NCI-H2196 treated with DMSO at 0.1 percent for 48 hours (cell line): ENCODE data around the gene SLC34A3.
A peak's percentile ranks its signal among the peaks of the same experiment; 100 is the strongest.

ENCODE experiments used
- DNase-seq: peaks from one replicate; lab custom pipeline; 2025; ENCODE audit not compliant: unreplicated experiment; lab: John Stamatoyannopoulos, UW

SLC34A3 gene

GRCh38 chr9:137217276-137218211 lies 13.2 kb upstream of the SLC34A3 start:
- peak; percentile 84 for DNase-seq

DNA sequence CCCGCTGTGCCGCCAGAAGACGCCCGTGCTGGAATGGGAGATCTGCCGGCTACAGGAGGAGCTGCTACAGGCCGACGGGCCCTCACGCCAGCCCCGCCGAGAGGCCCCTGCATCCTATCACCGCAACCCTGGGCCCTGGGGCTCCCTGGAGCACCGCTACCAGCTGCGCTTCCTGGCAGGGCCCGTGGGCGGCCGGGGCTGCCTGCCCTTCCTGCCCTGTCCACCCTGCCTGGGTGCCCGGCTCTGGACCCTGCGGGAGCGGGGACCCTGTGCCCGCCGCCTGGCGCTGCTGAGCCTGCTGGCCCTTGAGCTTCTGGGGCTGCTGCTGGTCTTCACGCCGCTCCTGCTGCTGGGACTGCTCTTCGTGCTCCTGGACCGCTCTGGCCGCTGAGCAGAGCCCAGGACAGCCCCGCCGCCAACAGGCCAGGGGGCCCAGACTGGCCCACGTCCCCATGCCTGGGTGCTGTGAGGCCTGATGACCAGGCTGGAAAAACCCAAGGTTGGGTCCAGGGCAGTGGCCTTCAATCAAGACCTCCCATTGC lies 12.4 kb upstream of the SLC34A3 start:
- DNase-seq, result no peak

GRCh38 chr9:137218754-137219271 lies 11.9 kb upstream of the SLC34A3 start:
- DNase-seq, result peak; percentile 55

GRCh38 chr9:137219757-137220316 lies 10.9 kb upstream of the SLC34A3 start:
- DNase-seq, result no peak

DNA sequence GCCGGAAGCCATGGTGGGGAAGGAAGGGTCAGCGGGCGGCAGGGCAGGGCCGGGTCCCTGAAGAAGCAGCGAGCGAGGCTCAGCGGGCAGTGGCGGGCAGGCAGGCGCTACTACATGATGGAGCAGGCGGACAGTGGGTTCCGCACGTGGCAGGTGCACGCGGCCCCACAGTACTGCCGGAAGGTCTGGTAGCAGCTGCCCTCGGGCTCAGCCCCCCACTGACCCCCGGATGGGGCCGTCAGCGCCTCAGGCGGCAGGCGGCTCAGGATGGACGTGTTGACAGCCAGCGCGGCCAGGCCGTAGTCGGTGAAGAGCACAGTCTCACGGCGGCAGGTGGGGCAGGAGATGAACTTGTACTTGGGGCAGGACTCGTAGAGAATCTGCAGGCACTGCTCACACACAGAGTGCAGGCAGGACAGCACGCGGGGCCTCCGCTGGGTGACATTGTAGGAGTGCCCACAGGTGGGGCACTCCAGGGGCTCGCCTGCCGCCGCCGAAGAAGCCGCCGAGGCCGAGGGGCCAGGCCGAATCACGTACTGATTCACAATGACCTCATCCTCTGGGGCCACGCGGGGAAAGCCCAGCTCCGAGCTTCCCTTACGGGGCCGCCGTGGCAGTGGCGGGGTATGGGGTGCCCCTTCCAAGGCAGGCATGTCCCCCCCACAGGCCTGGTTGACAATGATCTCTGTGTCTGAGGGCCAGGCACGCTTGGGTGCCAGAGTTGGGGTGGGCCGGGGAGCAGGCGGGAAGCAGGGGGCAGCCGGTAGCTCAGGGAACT lies 10.2 kb upstream of the SLC34A3 start:
- no peak for DNase-seq

DNA sequence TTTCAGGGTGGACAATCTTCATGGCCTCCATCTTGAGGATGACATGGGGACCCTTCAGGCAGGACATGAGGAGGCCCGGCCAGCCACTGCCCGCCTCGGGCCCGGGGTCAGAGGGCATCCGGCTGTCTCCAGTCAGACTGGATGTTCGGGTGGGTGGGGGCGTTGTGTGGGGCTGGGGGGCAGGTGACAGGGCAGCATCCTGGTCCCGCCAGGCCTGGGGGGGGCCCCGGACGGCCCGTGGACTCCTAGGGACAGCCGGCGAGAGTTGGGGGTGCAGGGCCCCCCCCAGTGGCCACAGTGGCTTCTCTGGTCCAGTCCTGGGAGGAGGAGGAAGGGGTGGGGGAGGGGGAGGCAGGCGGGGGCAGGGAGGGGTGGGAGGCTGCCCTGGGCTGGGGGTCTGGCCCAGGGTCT lies 9.6 kb upstream of the SLC34A3 start:
- DNase-seq, result no peak

- DNase-seq, result no peak
Observed at GRCh38 chr9:137221506-137222111, 9.1 kb upstream of the SLC34A3 start.

- DNase-seq, result no peak
Observed at GRCh38 chr9:137222190-137223077, 8.3 kb upstream of the SLC34A3 start, which contains the start of gene RNF208. Gene RNF208 (minus strand): TSS chr9:137222240. CDS start chr9:137221212, 1,028 bp downstream.

GRCh38 chr9:137223078-137223970 lies 7.4 kb upstream of the SLC34A3 start:
- peak; percentile 94 for DNase-seq

GRCh38 chr9:137224830-137225694 lies 5.6 kb upstream of the SLC34A3 start, which contains the start of gene CYSRT1:
Gene CYSRT1 (plus strand): TSS chr9:137225174. CDS start chr9:137225622, 448 bp downstream.
- DNase-seq, result no peak

GRCh38 chr9:137225699-137226331 lies 4.9 kb upstream of the SLC34A3 start:
- no peak for DNase-seq

DNA sequence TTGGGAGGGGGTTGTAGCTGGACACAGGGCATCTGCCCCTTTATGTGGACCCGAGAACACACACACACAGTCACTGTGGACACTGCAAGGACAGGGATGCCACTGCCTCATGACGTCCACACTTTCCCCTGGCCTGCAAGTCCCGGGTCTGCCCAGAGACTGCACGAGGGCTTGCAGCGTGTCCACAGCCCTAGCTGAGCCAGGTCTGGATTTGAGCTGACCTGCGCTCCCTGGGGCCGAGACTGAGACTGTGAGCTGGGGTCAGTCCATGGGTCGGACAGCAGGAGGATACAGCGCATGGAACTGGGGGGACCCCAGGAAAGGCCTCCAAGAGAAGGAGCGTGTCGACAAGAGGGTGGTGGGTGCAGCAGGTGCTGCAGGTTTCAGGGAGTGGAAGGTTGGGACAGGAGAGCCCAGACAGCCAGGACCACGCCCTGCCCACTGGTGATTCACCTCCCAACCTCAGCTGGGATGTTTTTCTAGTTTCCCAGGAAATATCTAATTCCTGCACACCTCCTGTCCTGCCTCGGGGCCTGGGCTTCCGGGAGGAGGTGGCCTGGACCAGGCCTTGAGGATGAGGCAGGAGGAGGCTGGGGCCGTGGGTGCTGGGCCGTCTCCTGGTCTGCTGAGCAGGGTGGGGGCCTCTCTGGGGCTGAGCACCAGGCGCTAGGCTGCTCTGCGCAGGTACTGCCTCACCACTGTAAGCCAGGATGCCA lies 4.2 kb upstream of the SLC34A3 start:
- no peak for DNase-seq

DNA sequence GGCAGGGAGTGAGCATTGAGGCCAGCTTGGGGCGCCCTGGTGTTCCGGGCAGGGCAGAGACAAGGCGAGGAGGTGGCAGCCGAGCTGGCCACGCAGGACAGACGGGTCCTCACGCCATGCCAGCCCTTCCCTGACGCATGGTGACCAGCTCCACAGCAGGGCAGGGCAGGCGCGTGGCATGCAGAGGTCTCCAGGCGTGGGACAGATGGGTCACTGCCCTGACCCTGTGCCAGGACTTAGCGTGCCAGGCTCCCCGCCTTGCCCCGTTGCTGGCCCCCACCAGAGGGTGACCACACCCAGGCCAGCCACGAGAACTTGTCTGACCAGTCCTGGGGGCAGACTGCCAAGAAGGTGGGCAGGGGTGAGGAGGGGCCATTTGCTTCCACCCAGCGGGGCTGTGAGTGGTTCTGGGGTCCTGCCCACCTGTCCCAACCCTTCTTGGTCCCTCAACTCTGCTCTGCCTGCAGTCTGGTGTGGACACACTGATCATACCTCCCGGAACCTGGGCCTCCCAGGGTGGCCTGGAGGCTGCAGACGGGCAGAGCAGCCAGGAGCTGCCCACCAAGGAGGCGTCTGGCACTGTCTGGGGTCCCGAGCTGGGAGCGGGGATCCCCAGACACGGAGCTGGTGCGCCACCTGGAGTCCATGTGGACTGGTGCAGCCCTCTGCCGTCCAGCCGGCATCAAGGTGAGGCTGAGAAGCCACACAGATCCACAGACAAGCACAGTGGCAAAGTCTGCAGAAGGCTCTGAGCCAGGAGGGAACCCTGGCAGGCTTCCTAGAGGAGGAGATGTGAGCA lies 3.4 kb upstream of the SLC34A3 start, which contains the start of gene RNF224:
Gene RNF224, plus strand, starts transcription at position 449 of the 799 bp plus-strand sequence. CDS start 834 bp downstream, outside the sequence.
- peak; percentile 59 for DNase-seq

DNA sequence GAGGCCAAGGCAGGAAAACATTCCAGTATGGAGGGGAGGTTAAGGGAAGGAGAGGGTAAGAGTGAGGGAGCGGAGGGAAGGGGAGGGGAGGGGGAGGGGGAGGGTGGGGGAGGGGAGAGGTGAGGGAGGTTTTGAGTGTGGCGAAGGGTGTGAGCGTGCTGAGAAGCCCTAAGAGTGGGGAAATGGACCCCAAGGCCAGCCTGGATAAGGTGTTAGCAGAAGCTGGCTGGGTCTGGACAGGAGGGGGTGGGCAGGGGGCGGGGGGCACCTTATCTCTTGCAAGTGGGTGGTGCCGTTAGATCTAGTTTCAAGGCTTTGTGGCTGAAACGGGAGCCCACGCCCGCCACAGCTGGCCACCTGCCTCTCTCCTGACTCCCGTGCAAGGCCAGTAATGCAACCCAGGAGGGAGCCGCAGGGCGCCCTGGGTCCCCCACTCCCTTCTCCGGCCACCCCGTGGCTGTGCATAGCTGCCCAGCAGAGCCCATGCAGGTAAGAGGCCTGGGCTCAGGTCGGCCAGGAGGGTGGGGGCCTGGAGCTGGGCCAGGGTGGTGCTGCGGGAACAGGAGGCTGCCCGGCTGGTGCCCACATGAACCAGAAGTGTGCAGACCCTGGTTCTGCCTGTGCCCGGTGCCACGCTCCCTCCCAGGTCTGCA lies 2.7 kb upstream of the SLC34A3 start:
- no peak for DNase-seq

- DNase-seq, result peak; percentile 48
Observed at GRCh38 chr9:137228506-137228967, 2.2 kb upstream of the SLC34A3 start.
